GDM1 (cell line): ENCODE data around the gene TEX12.

Source experiments
- DNase-seq: peaks from one replicate; lab custom pipeline; 2025; lab: John Stamatoyannopoulos, UW

The TEX12 gene

GRCh38 chr11:112212290-112212689, 45.1 kb downstream of the TEX12 start:
- no peak for DNase-seq

GRCh38 chr11:112212710-112213109, 45.5 kb downstream of the TEX12 start:
- DNase-seq: no peak

- no peak for DNase-seq
These were observed 46.6 kb downstream of the TEX12 start for GRCh38 chr11:112213753-112214152.

- no peak for DNase-seq
These were observed 48.4 kb downstream of the TEX12 start for GRCh38 chr11:112215621-112216020.

GRCh38 chr11:112216561-112217105, 49.5 kb downstream of the TEX12 start:
- DNase-seq: no peak

GRCh38 chr11:112219476-112220232, 52.5 kb downstream of the TEX12 start:
- peak; percentile 61 for DNase-seq

- DNase-seq: no peak
These were observed 54.2 kb downstream of the TEX12 start for GRCh38 chr11:112221274-112221835.
